ENCODE measurements around the gene UBR4. TPM values are rescaled to one million over a fixed set of nuclear protein-coding genes. Genes with fewer than 3 reads are reported as not detected.

Gene UBR4
- total RNA-seq, 2 donors from 2014 or later: 148 to 151 TPM

DNA sequence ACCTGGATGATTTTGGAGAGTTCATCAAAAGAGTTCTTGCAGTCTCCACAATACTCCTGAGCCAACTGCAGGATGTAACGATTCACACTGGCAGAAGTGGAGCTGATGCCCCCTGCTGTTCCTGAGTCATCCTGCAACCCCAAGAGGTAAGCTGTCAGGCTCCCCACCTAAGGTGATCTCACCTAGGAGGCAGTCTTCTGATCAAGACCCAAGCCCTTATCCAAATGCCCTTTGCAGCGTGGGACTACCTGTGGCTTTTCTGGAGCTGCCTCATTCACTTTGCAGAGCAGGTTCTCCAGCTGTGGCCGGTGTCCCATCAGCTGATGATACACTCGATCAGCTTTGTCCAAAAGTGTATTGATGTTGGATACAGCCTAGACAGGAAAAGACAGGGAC, 96.4 kb downstream of the UBR4 start:
- peak; percentile 83 for DNase-seq
- H3K36me3 ChIP-seq (ENCODE audit: control insufficient read depth, insufficient read depth, low read length): peaks cover 97% of the 10 kb centered on the region
- Mint-ChIP-seq H3K36me3 (ENCODE audit: low read depth) (peaks cover 91% of the 10 kb centered on the region), H3K27me3 (ENCODE audit: insufficient read depth) (no peaks in the 10 kb centered on the region), H3K27ac (no peak overlapping the region), H3K4me3 (no peak overlapping the region), H3K4me1 (no peaks in the 10 kb centered on the region), H3K9me3 (no peaks in the 10 kb centered on the region)
- no peaks in the 10 kb centered on the region for H3K27me3 ChIP-seq (ENCODE audit: control insufficient read depth, insufficient read depth, low read length, poor library complexity, severe bottlenecking)
- H3K9ac ChIP-seq (ENCODE audit: extremely low read depth, low read length, poor library complexity, severe bottlenecking): no peak overlapping the region
- no peaks in the 10 kb centered on the region for H3K9me3 ChIP-seq (ENCODE audit: control insufficient read depth, low read length)
- H3K4me1 ChIP-seq (ENCODE audit: control insufficient read depth, insufficient read depth, low read length): no peaks in the 10 kb centered on the region
- WGBS, 2 experiments (ENCODE audit: insufficient coverage in 1 of 2, insufficient read length in 1 of 2): 86 to 93% methylated on average over 2 to 4 of the region's 4 CpGs
- H3K4me3 ChIP-seq (ENCODE audit: low read length): no peak overlapping the region
- TF ChIP-seq, protein P1, sequence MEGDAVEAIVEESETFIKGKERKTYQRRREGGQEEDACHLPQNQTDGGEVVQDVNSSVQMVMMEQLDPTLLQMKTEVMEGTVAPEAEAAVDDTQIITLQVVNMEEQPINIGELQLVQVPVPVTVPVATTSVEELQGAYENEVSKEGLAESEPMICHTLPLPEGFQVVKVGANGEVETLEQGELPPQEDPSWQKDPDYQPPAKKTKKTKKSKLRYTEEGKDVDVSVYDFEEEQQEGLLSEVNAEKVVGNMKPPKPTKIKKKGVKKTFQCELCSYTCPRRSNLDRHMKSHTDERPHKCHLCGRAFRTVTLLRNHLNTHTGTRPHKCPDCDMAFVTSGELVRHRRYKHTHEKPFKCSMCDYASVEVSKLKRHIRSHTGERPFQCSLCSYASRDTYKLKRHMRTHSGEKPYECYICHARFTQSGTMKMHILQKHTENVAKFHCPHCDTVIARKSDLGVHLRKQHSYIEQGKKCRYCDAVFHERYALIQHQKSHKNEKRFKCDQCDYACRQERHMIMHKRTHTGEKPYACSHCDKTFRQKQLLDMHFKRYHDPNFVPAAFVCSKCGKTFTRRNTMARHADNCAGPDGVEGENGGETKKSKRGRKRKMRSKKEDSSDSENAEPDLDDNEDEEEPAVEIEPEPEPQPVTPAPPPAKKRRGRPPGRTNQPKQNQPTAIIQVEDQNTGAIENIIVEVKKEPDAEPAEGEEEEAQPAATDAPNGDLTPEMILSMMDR (conservative IDR thresholded peaks at IDR 0.05): peak; percentile 47
- no peak overlapping the region for H3K27ac ChIP-seq (ENCODE audit: low read depth, low read length)

DNA sequence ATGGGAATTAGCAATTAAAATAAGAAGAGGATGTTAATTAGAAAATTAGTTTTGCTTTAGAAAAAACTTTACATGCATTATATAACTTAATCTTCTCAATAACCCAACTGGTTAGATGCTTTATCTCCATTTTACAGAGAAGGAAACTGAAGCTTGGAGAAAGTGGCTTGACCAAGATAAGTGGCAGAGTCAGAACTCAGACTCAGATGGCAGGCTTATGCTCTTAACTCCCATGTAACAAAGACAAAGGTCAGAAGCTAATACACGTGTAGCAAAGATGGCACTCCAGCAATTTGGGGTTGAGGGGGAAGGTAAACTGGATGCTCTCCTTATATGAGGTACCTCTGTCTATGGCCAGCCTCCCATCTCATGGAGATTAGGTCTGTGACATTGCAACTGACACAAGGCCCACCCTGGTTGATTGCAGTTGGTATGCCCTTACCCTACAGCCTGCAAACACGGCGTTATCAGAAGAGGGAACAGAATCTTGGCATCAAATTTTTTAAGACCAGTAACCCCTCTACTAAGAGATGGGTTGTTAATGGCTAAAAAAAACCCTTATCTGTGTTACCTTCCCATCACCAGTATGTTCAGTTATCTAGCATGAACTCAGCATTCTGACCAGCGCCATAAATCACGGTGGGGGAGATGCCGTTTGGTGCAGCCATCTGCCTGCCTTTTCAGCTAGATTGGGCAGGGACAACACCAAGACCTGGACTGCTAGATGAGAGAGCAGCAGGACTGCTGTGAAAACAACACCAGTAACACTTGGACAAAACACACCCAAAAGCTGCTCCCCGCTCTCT, 97.0 kb downstream of the UBR4 start:
- 95 to 100% methylated on average over 7 of the region's 7 CpGs for WGBS, 2 experiments (ENCODE audit: insufficient coverage in 1 of 2, insufficient read length in 1 of 2)
- peaks cover 93% of the 10 kb centered on the region for H3K36me3 Mint-ChIP-seq (ENCODE audit: low read depth)
- peaks cover 98% of the 10 kb centered on the region for H3K36me3 ChIP-seq (ENCODE audit: control insufficient read depth, insufficient read depth, low read length)

DNA sequence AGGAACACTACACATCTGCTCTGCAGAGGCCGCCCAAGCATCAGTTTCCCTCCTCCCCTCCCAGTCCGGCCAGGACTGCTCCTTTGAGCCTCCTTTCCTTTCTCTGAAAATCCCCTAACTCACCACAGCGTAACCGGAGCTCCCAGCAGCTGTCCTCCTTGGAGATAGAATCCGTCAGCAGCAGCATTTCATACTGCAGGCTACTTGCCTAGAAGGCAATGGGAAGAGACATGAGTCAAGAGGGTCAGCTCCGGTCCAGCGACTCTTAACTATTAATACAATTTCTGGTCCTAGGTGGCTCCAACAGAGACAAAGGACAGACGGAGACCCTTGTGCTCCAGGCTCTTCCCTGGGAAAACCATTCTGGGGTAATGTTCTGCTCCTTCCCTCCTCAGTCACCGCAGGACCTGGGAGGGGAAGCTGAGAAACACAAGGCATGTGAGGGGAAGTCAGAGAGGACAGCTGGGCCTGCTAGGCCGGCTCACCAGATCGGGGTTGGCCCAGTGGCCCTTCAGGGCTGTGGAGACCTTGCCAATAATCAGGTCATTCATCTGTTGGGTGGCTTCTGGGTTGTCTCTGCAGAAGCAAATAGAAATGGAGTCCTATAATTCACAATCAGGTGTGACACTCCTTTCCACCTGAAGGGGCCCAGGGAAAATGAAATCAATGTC, 99.7 kb downstream of the UBR4 start:
- Histone ChIP-seq H3K4me3 (ENCODE audit: low read length) (no peak overlapping the region), H3K4me1 (ENCODE audit: control insufficient read depth, insufficient read depth, low read length) (no peaks in the 10 kb centered on the region), H3K27ac (ENCODE audit: low read depth, low read length) (no peak overlapping the region), H3K27me3 (ENCODE audit: control insufficient read depth, insufficient read depth, low read length, poor library complexity, severe bottlenecking) (no peaks in the 10 kb centered on the region), H3K9me3 (ENCODE audit: control insufficient read depth, low read length) (no peaks in the 10 kb centered on the region), H3K36me3 (ENCODE audit: control insufficient read depth, insufficient read depth, low read length) (peaks cover 99% of the 10 kb centered on the region), H3K9ac (ENCODE audit: extremely low read depth, low read length, poor library complexity, severe bottlenecking) (no peak overlapping the region)
- WGBS, 2 experiments (ENCODE audit: insufficient coverage in 1 of 2, insufficient read length in 1 of 2): 96 to 98% methylated on average over 8 to 11 of the region's 11 CpGs
- no peak for DNase-seq
- H3K27ac Mint-ChIP-seq: no peak overlapping the region
- H3K4me3 Mint-ChIP-seq: no peak overlapping the region
- no peaks in the 10 kb centered on the region for H3K4me1 Mint-ChIP-seq
- peaks cover 92% of the 10 kb centered on the region for H3K36me3 Mint-ChIP-seq (ENCODE audit: low read depth)
- H3K9me3 Mint-ChIP-seq: no peaks in the 10 kb centered on the region
- TF ChIP-seq, protein P1 (conservative IDR thresholded peaks at IDR 0.05): no peak
- no peaks in the 10 kb centered on the region for H3K27me3 Mint-ChIP-seq (ENCODE audit: insufficient read depth)

More for the DNA sequence above, 97.0 kb downstream of the UBR4 start:
- Mint-ChIP-seq H3K9me3 (no peaks in the 10 kb centered on the region), H3K27ac (no peak overlapping the region), H3K4me3 (no peak overlapping the region), H3K27me3 (ENCODE audit: insufficient read depth) (no peaks in the 10 kb centered on the region), H3K4me1 (no peaks in the 10 kb centered on the region)
- peak; percentile 15 for DNase-seq
- no peak overlapping the region for H3K4me3 ChIP-seq (ENCODE audit: low read length)
- no peaks in the 10 kb centered on the region for H3K4me1 ChIP-seq (ENCODE audit: control insufficient read depth, insufficient read depth, low read length)
- no peaks in the 10 kb centered on the region for H3K27me3 ChIP-seq (ENCODE audit: control insufficient read depth, insufficient read depth, low read length, poor library complexity, severe bottlenecking)
- no peak overlapping the region for H3K27ac ChIP-seq (ENCODE audit: low read depth, low read length)
- H3K9ac ChIP-seq (ENCODE audit: extremely low read depth, low read length, poor library complexity, severe bottlenecking): no peak overlapping the region
- no peaks in the 10 kb centered on the region for H3K9me3 ChIP-seq (ENCODE audit: control insufficient read depth, low read length)
- TF ChIP-seq, protein P1 (conservative IDR thresholded peaks at IDR 0.05): no peak
